OCI-LY1 (cell line): ENCODE measurements around the gene PRKG2.

Experiments used
- H2AFZ ChIP-seq: fragments of 200-600 bp; sonication (generic), shearing (Covaris generic); 2 replicates; pipeline ENCODE4 v1.6.0; 2014; ENCODE audit warnings: antibody characterized with exemption, mild to moderate bottlenecking, low read length
- H3F3A ChIP-seq: fragments of 200-600 bp; sonication (generic), shearing (Covaris generic); 2 replicates; pipeline ENCODE4 v1.6.0; 2014; ENCODE audit warnings: mild to moderate bottlenecking, antibody characterized with exemption, low read length, moderate library complexity; ENCODE audit not compliant: insufficient read depth
- H3K27ac ChIP-seq: fragments of 200-600 bp; sonication (generic); 2 replicates; pipeline ENCODE4 v1.5.1; 2014; ENCODE audit warnings: low read length, mixed run types, mild to moderate bottlenecking, low read depth; ENCODE audit not compliant: poor library complexity, severe bottlenecking
- H3K27me3 ChIP-seq: fragments of 200-600 bp; sonication (generic); 2 replicates; pipeline ENCODE4 v1.6.0; 2014; ENCODE audit warnings: antibody characterized with exemption, mild to moderate bottlenecking, low read length, moderate library complexity; ENCODE audit not compliant: insufficient read depth
- H3K36me3 ChIP-seq: fragments of 200-600 bp; sonication (generic); 2 replicates; pipeline ENCODE4 v1.6.1; 2014; ENCODE audit warnings: mild to moderate bottlenecking, antibody characterized with exemption, low read length, moderate library complexity, mixed read lengths; ENCODE audit not compliant: insufficient read depth
- H3K4me1 ChIP-seq: fragments of 200-600 bp; sonication (generic); 2 replicates; pipeline ENCODE4 v1.5.1; 2014; ENCODE audit warnings: mild to moderate bottlenecking, low read length, moderate library complexity; ENCODE audit not compliant: insufficient read depth, severe bottlenecking
- H3K4me2 ChIP-seq: fragments of 200-600 bp; sonication (generic), shearing (Covaris generic); 2 replicates; pipeline ENCODE4 v1.6.1; 2014; ENCODE audit warnings: low read length
- H3K4me3 ChIP-seq: fragments of 200-600 bp; sonication (generic); 2 replicates; pipeline ENCODE4 v1.5.1; 2014; ENCODE audit warnings: low read length, low read depth, mild to moderate bottlenecking, mixed read lengths; ENCODE audit not compliant: poor library complexity, severe bottlenecking
- H3K79me2 ChIP-seq: fragments of 200-600 bp; shearing (Covaris generic); 2 replicates; pipeline ENCODE4 v1.6.1; 2016; ENCODE audit warnings: mixed run types, low read length, mixed read lengths; ENCODE audit not compliant: insufficient read depth
- H3K9ac ChIP-seq: fragments of 200-600 bp; sonication (generic), shearing (Covaris generic); 2 replicates; pipeline ENCODE4 v1.6.1; 2014; ENCODE audit warnings: mild to moderate bottlenecking, low read length, mixed read lengths
- H3K9me2 ChIP-seq: fragments of 200-600 bp; sonication (generic), shearing (Covaris generic); 2 replicates; pipeline ENCODE4 v1.6.1; 2014; ENCODE audit warnings: low read depth, mild to moderate bottlenecking, low read length, mixed read lengths
- H3K9me3 ChIP-seq: fragments of 200-600 bp; shearing (Covaris generic); 2 replicates; pipeline ENCODE4 v1.6.1; 2014; ENCODE audit warnings: low read length, mixed read lengths
- H4K20me1 ChIP-seq: fragments of 200-600 bp; sonication (generic), shearing (Covaris generic); 2 replicates; pipeline ENCODE4 v1.6.0; 2016; ENCODE audit warnings: mild to moderate bottlenecking, low read length; ENCODE audit not compliant: insufficient read depth
- CTCF ChIP-seq: fragments of 200-600 bp; sonication (generic), shearing (Covaris generic); IDR thresholded peaks from 2 replicates; pipeline ENCODE4 v1.5.1; 2017; ENCODE audit warnings: mild to moderate bottlenecking, antibody characterized with exemption, low read length, moderate library complexity, mixed read lengths
- EZH2 ChIP-seq: fragments of 200-600 bp; sonication (generic), shearing (Covaris generic); IDR thresholded peaks from 2 replicates; pipeline ENCODE4 v1.8.0; 2017; ENCODE audit warnings: borderline replicate concordance, mixed run types, mild to moderate bottlenecking, antibody characterized with exemption, low read length, moderate library complexity, mixed read lengths

PRKG2 gene

GRCh38 chr4:81143183-81143582, 71.8 kb downstream of the PRKG2 start:
- Histone ChIP-seq H3K36me3 (no peaks in the 10 kb centered on the region), H3K4me2 (no peak overlapping the region), H4K20me1 (no peaks in the 10 kb centered on the region), H3K27ac (no peak overlapping the region), H3K4me1 (no peaks in the 10 kb centered on the region), H3K9ac (no peak overlapping the region), H3K27me3 (no peaks in the 10 kb centered on the region), H3K9me2 (no peaks in the 10 kb centered on the region), H2AFZ (no peak overlapping the region), H3K79me2 (no peaks in the 10 kb centered on the region), H3K9me3 (no peaks in the 10 kb centered on the region), H3F3A (no peaks in the 10 kb centered on the region), H3K4me3 (no peak overlapping the region)
- TF ChIP-seq CTCF = no peak
- TF ChIP-seq EZH2 = no peak

- H3K9me2 ChIP-seq = no peaks in the 10 kb centered on the region
- H3K4me1 ChIP-seq = no peaks in the 10 kb centered on the region
- H3K4me3 ChIP-seq = no peak overlapping the region
- H3K9ac ChIP-seq = no peak overlapping the region
- H3K9me3 ChIP-seq = no peaks in the 10 kb centered on the region
- no peak overlapping the region for H3K4me2 ChIP-seq
- no peak overlapping the region for H3K27ac ChIP-seq
- no peaks in the 10 kb centered on the region for H4K20me1 ChIP-seq
- TF ChIP-seq CTCF (no peak), EZH2 (no peak)
- no peaks in the 10 kb centered on the region for H3K27me3 ChIP-seq
- no peaks in the 10 kb centered on the region for H3F3A ChIP-seq
- H2AFZ ChIP-seq = no peak overlapping the region
- H3K79me2 ChIP-seq = no peaks in the 10 kb centered on the region
- H3K36me3 ChIP-seq = no peaks in the 10 kb centered on the region
These were observed 72.3 kb downstream of the PRKG2 start for GRCh38 chr4:81142744-81143143.

- Histone ChIP-seq H3K36me3 (no peaks in the 10 kb centered on the region), H4K20me1 (no peaks in the 10 kb centered on the region), H2AFZ (no peak overlapping the region), H3K4me1 (no peaks in the 10 kb centered on the region), H3K9ac (no peak overlapping the region), H3K4me3 (no peak overlapping the region), H3K79me2 (no peaks in the 10 kb centered on the region), H3K4me2 (no peak overlapping the region), H3F3A (no peaks in the 10 kb centered on the region), H3K9me3 (no peaks in the 10 kb centered on the region), H3K27ac (no peak overlapping the region), H3K9me2 (no peaks in the 10 kb centered on the region), H3K27me3 (no peaks in the 10 kb centered on the region)
- TF ChIP-seq CTCF (no peak), EZH2 (no peak)
These were observed 77.1 kb downstream of the PRKG2 start for GRCh38 chr4:81137894-81138293.
